Measurements from ENCODE around the gene TRABD2B. TPM values are rescaled to one million over a fixed set of nuclear protein-coding genes. Genes with fewer than 3 reads are reported as not detected.

The TRABD2B gene
- total RNA-seq, 1 donor from 2014 or later = 0.89 TPM

DNA sequence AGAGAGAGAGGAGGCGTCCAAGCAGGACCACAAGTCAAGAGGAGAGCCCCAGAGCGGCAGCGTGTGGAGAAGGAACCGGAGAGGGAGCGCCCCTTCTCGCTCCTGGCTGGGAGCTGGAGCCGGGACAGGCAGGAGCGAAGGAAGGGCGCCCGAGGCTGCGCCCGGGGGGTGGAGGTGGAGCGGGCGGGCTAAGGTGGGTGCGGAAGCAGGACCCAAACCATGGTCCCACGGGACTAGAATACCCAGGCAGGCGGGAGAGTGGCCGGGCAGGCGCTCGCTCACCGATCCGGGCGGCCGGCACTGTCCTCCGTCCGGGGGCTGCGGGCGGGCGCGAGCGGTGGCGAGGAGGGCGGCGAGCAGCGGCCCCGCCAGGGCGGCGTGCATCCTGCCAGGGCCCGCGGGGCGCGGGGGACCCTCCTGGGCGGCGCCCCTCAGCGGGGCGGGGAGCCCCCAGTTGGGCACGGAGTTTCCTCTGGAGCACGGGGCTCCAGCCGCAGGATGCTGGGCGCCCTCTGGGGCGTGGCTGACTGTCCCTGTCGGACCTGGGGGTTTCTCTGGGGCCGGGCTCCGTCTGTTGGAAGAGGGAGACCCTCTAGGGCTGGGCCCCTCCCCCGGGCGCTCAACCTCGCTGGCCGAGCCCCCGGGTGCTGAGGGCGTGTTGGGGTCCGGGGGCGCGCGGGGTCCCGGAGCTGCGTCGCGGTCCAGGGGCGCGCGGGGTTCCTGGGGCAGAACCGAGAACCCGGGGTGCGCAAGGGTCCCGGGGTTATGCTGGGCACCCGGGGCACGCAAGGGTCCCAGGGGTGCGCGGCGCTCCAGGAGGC is 569 bp downstream of the TRABD2B start:
- Mint-ChIP-seq H3K4me3 (ENCODE audit: unreplicated experiment) (peak overlapping the region; percentile 88), H3K4me1 (ENCODE audit: low read depth, unreplicated experiment) (peaks cover 12% of the 10 kb centered on the region), H3K27ac (ENCODE audit: unreplicated experiment) (peak overlapping the region; percentile 1), H3K27me3 (ENCODE audit: low read depth, unreplicated experiment) (peaks cover 36% of the 10 kb centered on the region), H3K36me3 (ENCODE audit: low read depth, unreplicated experiment) (peaks cover 2% of the 10 kb centered on the region), H3K9me3 (ENCODE audit: unreplicated experiment) (peaks cover 2% of the 10 kb centered on the region)
- H3K4me3 ChIP-seq (ENCODE audit: insufficient read depth, low read depth, low read length) = peak overlapping the region; percentile 23
- H3K4me1 ChIP-seq (ENCODE audit: insufficient read depth, low read length) = no peaks in the 10 kb centered on the region
- peak overlapping the region; percentile 81 for H3K4me2 ChIP-seq (ENCODE audit: low read length)
- peak overlapping the region; percentile 18 for H2AFZ ChIP-seq (ENCODE audit: low read depth, low read length)
- no peak overlapping the region for H3K9ac ChIP-seq (ENCODE audit: low read length)
- H3K27me3 ChIP-seq (ENCODE audit: insufficient read depth, low read length) = peaks cover 42% of the 10 kb centered on the region
- H3K79me2 ChIP-seq (ENCODE audit: insufficient read depth, low read length) = no peaks in the 10 kb centered on the region
- FAIRE-seq (no peak), DNase-seq (ENCODE audit: low read depth) (no peak)
- H3K27ac ChIP-seq (ENCODE audit: low read depth, low read length) = no peak overlapping the region
- no peaks in the 10 kb centered on the region for H4K20me1 ChIP-seq (ENCODE audit: insufficient read depth, low read length)
- H3K36me3 ChIP-seq (ENCODE audit: insufficient read depth, low read length) = no peaks in the 10 kb centered on the region
- TF ChIP-seq, protein P1, sequence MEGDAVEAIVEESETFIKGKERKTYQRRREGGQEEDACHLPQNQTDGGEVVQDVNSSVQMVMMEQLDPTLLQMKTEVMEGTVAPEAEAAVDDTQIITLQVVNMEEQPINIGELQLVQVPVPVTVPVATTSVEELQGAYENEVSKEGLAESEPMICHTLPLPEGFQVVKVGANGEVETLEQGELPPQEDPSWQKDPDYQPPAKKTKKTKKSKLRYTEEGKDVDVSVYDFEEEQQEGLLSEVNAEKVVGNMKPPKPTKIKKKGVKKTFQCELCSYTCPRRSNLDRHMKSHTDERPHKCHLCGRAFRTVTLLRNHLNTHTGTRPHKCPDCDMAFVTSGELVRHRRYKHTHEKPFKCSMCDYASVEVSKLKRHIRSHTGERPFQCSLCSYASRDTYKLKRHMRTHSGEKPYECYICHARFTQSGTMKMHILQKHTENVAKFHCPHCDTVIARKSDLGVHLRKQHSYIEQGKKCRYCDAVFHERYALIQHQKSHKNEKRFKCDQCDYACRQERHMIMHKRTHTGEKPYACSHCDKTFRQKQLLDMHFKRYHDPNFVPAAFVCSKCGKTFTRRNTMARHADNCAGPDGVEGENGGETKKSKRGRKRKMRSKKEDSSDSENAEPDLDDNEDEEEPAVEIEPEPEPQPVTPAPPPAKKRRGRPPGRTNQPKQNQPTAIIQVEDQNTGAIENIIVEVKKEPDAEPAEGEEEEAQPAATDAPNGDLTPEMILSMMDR (IDR thresholded peaks at IDR 0.05; ENCODE audit: insufficient read depth, low read depth, low read length) = no peak
- peak; percentile 82 for TF ChIP-seq EZH2 (IDR thresholded peaks at IDR 0.05; ENCODE audit: insufficient read depth, low read length)
- no peaks in the 10 kb centered on the region for H3K9me3 ChIP-seq (ENCODE audit: insufficient read depth, low read depth, low read length)

GRCh38 chr1:47996060-47996405 is 1.2 kb downstream of the TRABD2B start:
- DNase-seq (ENCODE audit: low read depth) (no peak), FAIRE-seq (no peak)
- peaks cover 2% of the 10 kb centered on the region for H3K9me3 Mint-ChIP-seq (ENCODE audit: unreplicated experiment)
- H3K27me3 Mint-ChIP-seq (ENCODE audit: low read depth, unreplicated experiment) = peaks cover 33% of the 10 kb centered on the region
- Histone ChIP-seq H4K20me1 (ENCODE audit: insufficient read depth, low read length) (no peaks in the 10 kb centered on the region), H3K9ac (ENCODE audit: low read length) (no peak overlapping the region), H3K9me3 (ENCODE audit: insufficient read depth, low read depth, low read length) (no peaks in the 10 kb centered on the region), H2AFZ (ENCODE audit: low read depth, low read length) (peak overlapping the region; percentile 18), H3K79me2 (ENCODE audit: insufficient read depth, low read length) (no peaks in the 10 kb centered on the region), H3K27ac (ENCODE audit: low read depth, low read length) (no peak overlapping the region), H3K4me2 (ENCODE audit: low read length) (peak overlapping the region; percentile 81), H3K4me1 (ENCODE audit: insufficient read depth, low read length) (peaks cover 3% of the 10 kb centered on the region), H3K36me3 (ENCODE audit: insufficient read depth, low read length) (no peaks in the 10 kb centered on the region), H3K4me3 (ENCODE audit: insufficient read depth, low read depth, low read length) (no peak overlapping the region), H3K27me3 (ENCODE audit: insufficient read depth, low read length) (peaks cover 42% of the 10 kb centered on the region)
- peak overlapping the region; percentile 1 for H3K27ac Mint-ChIP-seq (ENCODE audit: unreplicated experiment)
- H3K4me1 Mint-ChIP-seq (ENCODE audit: low read depth, unreplicated experiment) = peaks cover 13% of the 10 kb centered on the region
- TF ChIP-seq, protein P1 (IDR thresholded peaks at IDR 0.05; ENCODE audit: insufficient read depth, low read depth, low read length) = no peak
- no peak for TF ChIP-seq EZH2 (IDR thresholded peaks at IDR 0.05; ENCODE audit: insufficient read depth, low read length)
- peak overlapping the region; percentile 88 for H3K4me3 Mint-ChIP-seq (ENCODE audit: unreplicated experiment)
- H3K36me3 Mint-ChIP-seq (ENCODE audit: low read depth, unreplicated experiment) = peaks cover 3% of the 10 kb centered on the region
